Loucy (cell line): ENCODE measurements around the gene HOXC13.

Experiments
- EZH2phosphoT487 ChIP-seq: fragments of 200-600 bp; IDR thresholded peaks from 2 replicates; pipeline ENCODE4 v1.6.1; 2018; ENCODE audit warnings: antibody characterized with exemption, mild to moderate bottlenecking, moderate library complexity, borderline replicate concordance
- TF ChIP-seq, protein P1 (sequence below): fragments of 200-600 bp; sonication (generic); conservative IDR thresholded peaks from 2 replicates; pipeline ENCODE4 v1.5.1; 2014; ENCODE audit warnings: mild to moderate bottlenecking, antibody characterized with exemption, low read length

DNA sequence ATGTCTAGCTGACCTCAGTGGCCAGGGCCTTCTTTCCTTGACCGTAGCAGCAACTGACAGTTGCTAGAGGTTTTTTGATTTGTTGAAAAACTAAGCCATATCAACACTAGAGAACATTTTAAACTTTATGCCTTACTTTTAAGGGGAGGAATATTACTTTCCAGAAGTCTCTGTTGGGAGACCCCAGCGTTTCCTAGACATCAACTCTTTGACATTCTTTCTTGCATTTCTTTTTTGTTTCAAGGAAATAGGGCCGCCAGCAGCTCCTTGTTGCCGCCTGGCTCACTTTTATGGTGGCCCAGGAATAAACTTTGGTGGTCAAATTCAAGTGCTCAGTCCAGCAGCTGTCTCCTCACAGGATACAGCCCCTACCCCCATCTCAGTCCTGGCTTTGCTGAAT, 31.8 kb downstream of the HOXC13 start:
- TF ChIP-seq, protein P1, sequence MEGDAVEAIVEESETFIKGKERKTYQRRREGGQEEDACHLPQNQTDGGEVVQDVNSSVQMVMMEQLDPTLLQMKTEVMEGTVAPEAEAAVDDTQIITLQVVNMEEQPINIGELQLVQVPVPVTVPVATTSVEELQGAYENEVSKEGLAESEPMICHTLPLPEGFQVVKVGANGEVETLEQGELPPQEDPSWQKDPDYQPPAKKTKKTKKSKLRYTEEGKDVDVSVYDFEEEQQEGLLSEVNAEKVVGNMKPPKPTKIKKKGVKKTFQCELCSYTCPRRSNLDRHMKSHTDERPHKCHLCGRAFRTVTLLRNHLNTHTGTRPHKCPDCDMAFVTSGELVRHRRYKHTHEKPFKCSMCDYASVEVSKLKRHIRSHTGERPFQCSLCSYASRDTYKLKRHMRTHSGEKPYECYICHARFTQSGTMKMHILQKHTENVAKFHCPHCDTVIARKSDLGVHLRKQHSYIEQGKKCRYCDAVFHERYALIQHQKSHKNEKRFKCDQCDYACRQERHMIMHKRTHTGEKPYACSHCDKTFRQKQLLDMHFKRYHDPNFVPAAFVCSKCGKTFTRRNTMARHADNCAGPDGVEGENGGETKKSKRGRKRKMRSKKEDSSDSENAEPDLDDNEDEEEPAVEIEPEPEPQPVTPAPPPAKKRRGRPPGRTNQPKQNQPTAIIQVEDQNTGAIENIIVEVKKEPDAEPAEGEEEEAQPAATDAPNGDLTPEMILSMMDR: no peak
- no peak for TF ChIP-seq EZH2phosphoT487
